ENCODE data around the gene CUEDC1.

The CUEDC1 gene

DNA sequence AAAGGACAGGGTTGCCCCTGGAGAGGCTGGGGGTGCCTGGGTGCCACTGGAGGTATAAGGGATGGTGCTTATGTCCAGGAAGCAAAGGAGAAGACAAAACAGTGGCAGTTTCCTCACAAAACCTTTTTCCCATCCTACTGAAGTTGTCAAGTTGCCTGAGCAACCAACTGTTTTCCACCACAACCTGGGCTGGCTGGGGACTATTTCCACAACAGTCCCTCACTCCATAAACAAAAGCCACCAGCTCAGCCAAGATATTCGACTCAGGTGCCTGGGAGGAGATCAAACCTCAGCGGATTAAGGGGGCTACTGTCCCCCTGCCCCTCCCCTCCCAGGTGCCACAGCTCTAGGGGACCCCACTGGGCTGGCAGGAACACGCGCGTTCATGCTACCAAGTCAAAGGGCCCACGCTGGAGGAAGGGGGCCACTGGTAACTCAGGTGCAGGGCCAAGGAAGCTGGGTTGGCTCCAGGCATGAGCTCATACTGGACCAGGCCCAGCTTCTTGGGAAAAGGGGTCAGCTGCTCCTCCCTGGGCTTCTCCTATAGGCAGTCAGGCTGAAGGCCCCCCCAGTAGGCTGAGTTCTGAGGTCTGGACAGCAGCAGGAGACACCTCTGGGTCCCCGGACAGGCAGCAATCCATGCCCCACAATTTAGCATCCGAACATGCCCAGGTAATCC lies 59.7 kb downstream of the CUEDC1 start:
- DNase-seq (ENCODE audit: low read depth in 1 of 2, low spot score in 1 of 2), result no peak

DNA sequence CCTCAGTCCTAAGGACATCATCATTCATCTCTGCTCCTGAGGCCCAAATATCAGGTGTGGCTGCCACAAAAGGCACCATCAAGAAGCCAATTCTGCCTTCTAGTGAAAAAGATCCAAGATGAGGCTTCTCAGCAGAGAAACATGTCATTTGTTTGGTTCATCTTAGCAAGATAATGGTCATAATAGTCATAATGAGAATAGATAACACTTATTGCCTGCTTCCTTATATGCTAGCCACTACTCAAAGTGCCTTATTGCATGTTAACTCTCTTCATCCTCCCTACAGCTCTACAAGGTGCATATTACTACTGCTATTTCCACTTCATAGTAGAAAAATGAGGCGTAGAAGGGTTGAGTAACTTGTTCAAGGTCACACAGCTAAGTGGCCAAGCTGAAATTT lies 60.4 kb downstream of the CUEDC1 start:
- no peak overlapping the region for H3K4me3 ChIP-seq (replicated peaks; ENCODE audit: insufficient read depth, low read length)
- peak overlapping the region; percentile 97 for H3K27ac ChIP-seq (replicated peaks)
- TF ChIP-seq, protein P1, sequence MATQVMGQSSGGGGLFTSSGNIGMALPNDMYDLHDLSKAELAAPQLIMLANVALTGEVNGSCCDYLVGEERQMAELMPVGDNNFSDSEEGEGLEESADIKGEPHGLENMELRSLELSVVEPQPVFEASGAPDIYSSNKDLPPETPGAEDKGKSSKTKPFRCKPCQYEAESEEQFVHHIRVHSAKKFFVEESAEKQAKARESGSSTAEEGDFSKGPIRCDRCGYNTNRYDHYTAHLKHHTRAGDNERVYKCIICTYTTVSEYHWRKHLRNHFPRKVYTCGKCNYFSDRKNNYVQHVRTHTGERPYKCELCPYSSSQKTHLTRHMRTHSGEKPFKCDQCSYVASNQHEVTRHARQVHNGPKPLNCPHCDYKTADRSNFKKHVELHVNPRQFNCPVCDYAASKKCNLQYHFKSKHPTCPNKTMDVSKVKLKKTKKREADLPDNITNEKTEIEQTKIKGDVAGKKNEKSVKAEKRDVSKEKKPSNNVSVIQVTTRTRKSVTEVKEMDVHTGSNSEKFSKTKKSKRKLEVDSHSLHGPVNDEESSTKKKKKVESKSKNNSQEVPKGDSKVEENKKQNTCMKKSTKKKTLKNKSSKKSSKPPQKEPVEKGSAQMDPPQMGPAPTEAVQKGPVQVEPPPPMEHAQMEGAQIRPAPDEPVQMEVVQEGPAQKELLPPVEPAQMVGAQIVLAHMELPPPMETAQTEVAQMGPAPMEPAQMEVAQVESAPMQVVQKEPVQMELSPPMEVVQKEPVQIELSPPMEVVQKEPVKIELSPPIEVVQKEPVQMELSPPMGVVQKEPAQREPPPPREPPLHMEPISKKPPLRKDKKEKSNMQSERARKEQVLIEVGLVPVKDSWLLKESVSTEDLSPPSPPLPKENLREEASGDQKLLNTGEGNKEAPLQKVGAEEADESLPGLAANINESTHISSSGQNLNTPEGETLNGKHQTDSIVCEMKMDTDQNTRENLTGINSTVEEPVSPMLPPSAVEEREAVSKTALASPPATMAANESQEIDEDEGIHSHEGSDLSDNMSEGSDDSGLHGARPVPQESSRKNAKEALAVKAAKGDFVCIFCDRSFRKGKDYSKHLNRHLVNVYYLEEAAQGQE (IDR thresholded peaks at IDR 0.05; ENCODE audit: insufficient replicate concordance, low read depth), result no peak
- TF ChIP-seq GABPA (IDR thresholded peaks at IDR 0.05; ENCODE audit: low read depth), result no peak
- TF ChIP-seq, protein P2, sequence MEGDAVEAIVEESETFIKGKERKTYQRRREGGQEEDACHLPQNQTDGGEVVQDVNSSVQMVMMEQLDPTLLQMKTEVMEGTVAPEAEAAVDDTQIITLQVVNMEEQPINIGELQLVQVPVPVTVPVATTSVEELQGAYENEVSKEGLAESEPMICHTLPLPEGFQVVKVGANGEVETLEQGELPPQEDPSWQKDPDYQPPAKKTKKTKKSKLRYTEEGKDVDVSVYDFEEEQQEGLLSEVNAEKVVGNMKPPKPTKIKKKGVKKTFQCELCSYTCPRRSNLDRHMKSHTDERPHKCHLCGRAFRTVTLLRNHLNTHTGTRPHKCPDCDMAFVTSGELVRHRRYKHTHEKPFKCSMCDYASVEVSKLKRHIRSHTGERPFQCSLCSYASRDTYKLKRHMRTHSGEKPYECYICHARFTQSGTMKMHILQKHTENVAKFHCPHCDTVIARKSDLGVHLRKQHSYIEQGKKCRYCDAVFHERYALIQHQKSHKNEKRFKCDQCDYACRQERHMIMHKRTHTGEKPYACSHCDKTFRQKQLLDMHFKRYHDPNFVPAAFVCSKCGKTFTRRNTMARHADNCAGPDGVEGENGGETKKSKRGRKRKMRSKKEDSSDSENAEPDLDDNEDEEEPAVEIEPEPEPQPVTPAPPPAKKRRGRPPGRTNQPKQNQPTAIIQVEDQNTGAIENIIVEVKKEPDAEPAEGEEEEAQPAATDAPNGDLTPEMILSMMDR (IDR thresholded peaks at IDR 0.05; ENCODE audit: insufficient read depth, low read length), result no peak
- TF ChIP-seq SPI1 (IDR thresholded peaks at IDR 0.05; ENCODE audit: borderline replicate concordance, low read depth), result no peak
- no peak for TF ChIP-seq POLR2AphosphoS5 (IDR thresholded peaks at IDR 0.05; ENCODE audit: low read depth)
- H3K27me3 ChIP-seq (ENCODE audit: insufficient read depth, poor library complexity, severe bottlenecking), result no peaks in the 10 kb centered on the region
- no peak for DNase-seq (ENCODE audit: low read depth in 1 of 2, low spot score in 1 of 2)

More for the DNA sequence above, 59.7 kb downstream of the CUEDC1 start:
- Histone ChIP-seq H3K27me3 (ENCODE audit: insufficient read depth, poor library complexity, severe bottlenecking) (no peaks in the 10 kb centered on the region), H3K27ac (replicated peaks) (peak overlapping the region; percentile 97), H3K4me3 (replicated peaks; ENCODE audit: insufficient read depth, low read length) (no peak overlapping the region)
- TF ChIP-seq GABPA (IDR thresholded peaks at IDR 0.05; ENCODE audit: low read depth) (no peak), POLR2AphosphoS5 (IDR thresholded peaks at IDR 0.05; ENCODE audit: low read depth) (no peak)
- TF ChIP-seq, protein P2 (IDR thresholded peaks at IDR 0.05; ENCODE audit: insufficient read depth, low read length), result no peak
- TF ChIP-seq, protein P1 (IDR thresholded peaks at IDR 0.05; ENCODE audit: insufficient replicate concordance, low read depth), result no peak

DNA sequence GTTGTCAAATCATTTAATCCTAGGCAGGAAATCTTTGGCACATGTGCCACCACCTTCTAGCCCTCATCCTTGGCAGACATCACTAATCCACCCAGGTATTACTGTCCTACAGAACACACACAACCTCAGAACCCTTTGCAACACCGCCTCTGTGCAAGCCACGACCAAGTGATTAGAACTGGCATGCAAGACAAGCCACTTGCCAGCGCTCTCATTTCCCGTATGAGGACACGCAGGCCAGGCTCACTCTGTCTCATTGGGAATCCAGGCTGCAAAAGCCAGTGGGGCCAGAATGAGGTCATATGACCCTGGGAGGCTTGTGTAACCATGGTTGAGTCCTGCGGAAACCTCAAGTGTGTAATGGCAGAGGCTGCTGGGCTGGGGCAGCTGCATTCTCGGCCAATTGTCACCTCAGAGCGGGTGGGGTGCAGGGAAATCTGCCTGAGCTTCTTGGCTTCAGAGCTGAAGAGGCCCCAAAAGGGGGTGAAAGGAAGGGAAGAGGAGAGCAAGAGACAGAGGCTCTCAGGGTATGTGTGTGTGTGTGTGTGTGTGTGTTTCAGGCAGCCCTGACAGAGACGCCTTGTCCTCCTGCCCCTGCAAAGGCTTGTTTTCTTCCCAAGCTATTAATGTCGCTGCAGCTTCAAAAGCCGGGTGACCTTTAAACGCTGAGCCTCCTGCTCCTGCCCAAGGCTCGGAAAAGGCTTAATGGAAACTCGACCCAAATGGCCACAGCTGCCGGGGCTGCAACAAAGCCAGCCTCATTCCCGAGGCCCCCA lies 62.2 kb downstream of the CUEDC1 start:
- Histone ChIP-seq H3K4me3 (replicated peaks; ENCODE audit: insufficient read depth, low read length) (peak overlapping the region; percentile 12; the same call in 1 of the 2 replicates), H3K27ac (replicated peaks) (peak overlapping the region; percentile 97), H3K27me3 (ENCODE audit: insufficient read depth, poor library complexity, severe bottlenecking) (no peaks in the 10 kb centered on the region)
- DNase-seq (ENCODE audit: low read depth in 1 of 2, low spot score in 1 of 2), result peak; percentile 99 to 100
- TF ChIP-seq, protein P2 (IDR thresholded peaks at IDR 0.05; ENCODE audit: insufficient read depth, low read length), result no peak
- TF ChIP-seq GABPA (IDR thresholded peaks at IDR 0.05; ENCODE audit: low read depth) (no peak), SPI1 (IDR thresholded peaks at IDR 0.05; ENCODE audit: borderline replicate concordance, low read depth) (peak; percentile 23; the same call in 1 of the 2 replicates), POLR2AphosphoS5 (IDR thresholded peaks at IDR 0.05; ENCODE audit: low read depth) (peak; percentile 90)
- TF ChIP-seq, protein P1 (IDR thresholded peaks at IDR 0.05; ENCODE audit: insufficient replicate concordance, low read depth), result no peak

All from HL-60 (cell line).